GM12864 (cell line): ENCODE data around the gene BMAL1.

Experiments used
- DNase-seq: peaks from one replicate; pipeline ENCODE4 v3.0.0-alpha.2; 2011; ENCODE audit warnings: low read depth
- H3K4me3 ChIP-seq: 2 replicates; pipeline ENCODE4 v1.5.1; 2011; ENCODE audit warnings: mild to moderate bottlenecking, low read depth, low read length, control low read depth
- CTCF ChIP-seq: IDR thresholded peaks from 2 replicates; pipeline ENCODE4 v1.5.1; 2011; ENCODE audit warnings: low read depth, mild to moderate bottlenecking, moderate library complexity, low read length, control low read depth, inconsistent platforms; ENCODE audit errors: missing control alignments

The BMAL1 gene

GRCh38 chr11:13277768-13278608 is at the start of gene BMAL1:
TSS of gene BMAL1 (plus strand) at chr11:13277790. CDS start at chr11:13354309, 76,519 bp downstream.
- H3K4me3 ChIP-seq = peak within 1 kb of the TSS; percentile 89
- no peak for TF ChIP-seq CTCF
- peak; percentile 16 for DNase-seq

GRCh38 chr11:13228572-13228971 is 49.0 kb upstream of the BMAL1 start:
- TF ChIP-seq CTCF = no peak
- no peak for DNase-seq
- no peak overlapping the region for H3K4me3 ChIP-seq

- H3K4me3 ChIP-seq = no peak overlapping the region
- DNase-seq = no peak
- TF ChIP-seq CTCF = no peak
These were observed 48.5 kb upstream of the BMAL1 start for GRCh38 chr11:13229136-13229535.

- no peak for DNase-seq
These were observed 47.8 kb upstream of the BMAL1 start for GRCh38 chr11:13229711-13230318.

GRCh38 chr11:13233173-13233745 is 44.3 kb upstream of the BMAL1 start:
- no peak for TF ChIP-seq CTCF
- no peak for DNase-seq

More at GRCh38 chr11:13229711-13230318, 47.8 kb upstream of the BMAL1 start:
- no peak for TF ChIP-seq CTCF
- no peak overlapping the region for H3K4me3 ChIP-seq

GRCh38 chr11:13235895-13236294 is 41.7 kb upstream of the BMAL1 start:
- DNase-seq = no peak
- TF ChIP-seq CTCF = no peak
- H3K4me3 ChIP-seq = no peak overlapping the region

More at GRCh38 chr11:13233173-13233745, 44.3 kb upstream of the BMAL1 start:
- H3K4me3 ChIP-seq = no peak overlapping the region
